Measurements from ENCODE around the gene FBXO30.

Gene FBXO30

GRCh38 chr6:145809785-145810184 lies 4.8 kb downstream of the FBXO30 start:
- Histone ChIP-seq H3K9ac (no peak overlapping the region), H3K4me3 (ENCODE audit: low read depth, low read length) (no peak overlapping the region), H2AFZ (no peak overlapping the region), H3K27ac (no peak overlapping the region), H3K36me3 (ENCODE audit: control insufficient read depth, insufficient read depth, low read length) (no peaks in the 10 kb centered on the region), H3K4me2 (ENCODE audit: low read length) (no peak overlapping the region), H3K4me1 (peaks cover 14% of the 10 kb centered on the region), H3K27me3 (ENCODE audit: control insufficient read depth, insufficient read depth, low read length) (no peaks in the 10 kb centered on the region), H3K79me2 (peaks cover 45% of the 10 kb centered on the region), H3K9me3 (ENCODE audit: control insufficient read depth, low read length) (no peaks in the 10 kb centered on the region)
- TF ChIP-seq CTCF (IDR thresholded peaks at IDR 0.05): no peak

GRCh38 chr6:145809211-145809610 lies 5.4 kb downstream of the FBXO30 start:
- no peak for TF ChIP-seq CTCF (IDR thresholded peaks at IDR 0.05)
- no peaks in the 10 kb centered on the region for H3K36me3 ChIP-seq (ENCODE audit: control insufficient read depth, insufficient read depth, low read length)
- no peak overlapping the region for H3K27ac ChIP-seq
- no peak overlapping the region for H2AFZ ChIP-seq
- H3K4me2 ChIP-seq (ENCODE audit: low read length): no peak overlapping the region
- peaks cover 50% of the 10 kb centered on the region for H3K79me2 ChIP-seq
- no peak overlapping the region for H3K4me3 ChIP-seq (ENCODE audit: low read depth, low read length)
- no peak overlapping the region for H3K9ac ChIP-seq
- H3K9me3 ChIP-seq (ENCODE audit: control insufficient read depth, low read length): no peaks in the 10 kb centered on the region
- no peaks in the 10 kb centered on the region for H3K27me3 ChIP-seq (ENCODE audit: control insufficient read depth, insufficient read depth, low read length)
- H3K4me1 ChIP-seq: peaks cover 14% of the 10 kb centered on the region

DNA sequence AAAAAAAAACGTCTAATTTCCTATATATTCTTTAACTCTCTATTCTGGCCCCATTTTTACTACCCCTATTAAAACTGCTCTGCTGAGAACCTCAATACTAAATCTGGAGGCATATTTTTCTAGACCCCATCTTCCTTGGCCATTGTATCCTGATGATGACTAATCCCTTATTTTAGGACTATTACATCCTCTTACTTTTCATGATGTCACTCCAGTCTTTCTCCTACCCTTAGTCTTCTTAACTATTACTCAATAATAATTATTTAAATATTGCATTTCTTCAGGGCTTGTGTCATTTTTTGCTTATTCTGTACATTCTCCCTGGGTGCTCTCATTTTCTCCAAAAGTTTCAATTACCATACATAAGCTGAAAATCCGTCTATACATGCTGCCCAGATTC lies 6.4 kb downstream of the FBXO30 start:
- no peak overlapping the region for H3K4me3 ChIP-seq (ENCODE audit: low read depth, low read length)

DNA sequence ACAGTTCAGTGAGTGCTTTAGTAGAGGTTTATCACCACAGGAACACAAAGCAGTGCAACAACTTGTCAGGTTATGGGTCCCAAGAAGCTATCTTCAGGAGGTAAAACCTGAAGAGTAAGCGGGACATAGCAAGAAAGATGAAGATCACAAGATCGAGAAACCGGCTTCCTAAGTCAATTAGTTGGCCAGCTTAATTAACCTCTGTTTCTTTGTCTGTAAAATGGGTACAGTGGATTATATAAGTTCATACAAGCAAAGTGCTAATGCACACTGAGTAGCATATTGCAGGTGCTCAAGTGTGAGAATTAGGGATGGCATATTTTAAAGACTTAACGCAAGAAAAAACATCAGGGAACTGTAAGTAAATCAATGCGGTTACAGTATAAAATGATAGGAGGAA lies 12.5 kb downstream of the FBXO30 start:
- H3K9ac ChIP-seq: no peak overlapping the region
- no peaks in the 10 kb centered on the region for H3K27me3 ChIP-seq (ENCODE audit: control insufficient read depth, insufficient read depth, low read length)
- H3K36me3 ChIP-seq (ENCODE audit: control insufficient read depth, insufficient read depth, low read length): no peaks in the 10 kb centered on the region
- H3K9me3 ChIP-seq (ENCODE audit: control insufficient read depth, low read length): no peaks in the 10 kb centered on the region
- no peak overlapping the region for H3K27ac ChIP-seq
- H2AFZ ChIP-seq: no peak overlapping the region
- no peak overlapping the region for H3K4me2 ChIP-seq (ENCODE audit: low read length)
- peaks cover 47% of the 10 kb centered on the region for H3K79me2 ChIP-seq
- H3K4me3 ChIP-seq (ENCODE audit: low read depth, low read length): no peak overlapping the region
- no peak for TF ChIP-seq CTCF (IDR thresholded peaks at IDR 0.05)
- H3K4me1 ChIP-seq: no peaks in the 10 kb centered on the region

More for the DNA sequence above, 6.4 kb downstream of the FBXO30 start:
- Histone ChIP-seq H2AFZ (no peak overlapping the region), H3K9me3 (ENCODE audit: control insufficient read depth, low read length) (no peaks in the 10 kb centered on the region), H3K9ac (no peak overlapping the region), H3K36me3 (ENCODE audit: control insufficient read depth, insufficient read depth, low read length) (no peaks in the 10 kb centered on the region), H3K79me2 (peaks cover 58% of the 10 kb centered on the region), H3K27me3 (ENCODE audit: control insufficient read depth, insufficient read depth, low read length) (no peaks in the 10 kb centered on the region), H3K4me1 (peaks cover 14% of the 10 kb centered on the region), H3K4me2 (ENCODE audit: low read length) (no peak overlapping the region), H3K27ac (no peak overlapping the region)
- TF ChIP-seq CTCF (IDR thresholded peaks at IDR 0.05): no peak

- Histone ChIP-seq H3K9ac (no peak overlapping the region), H3K79me2 (peaks cover 43% of the 10 kb centered on the region), H2AFZ (no peak overlapping the region), H3K4me3 (ENCODE audit: low read depth, low read length) (no peak overlapping the region), H3K27me3 (ENCODE audit: control insufficient read depth, insufficient read depth, low read length) (no peaks in the 10 kb centered on the region), H3K9me3 (ENCODE audit: control insufficient read depth, low read length) (no peaks in the 10 kb centered on the region), H3K4me1 (no peaks in the 10 kb centered on the region), H3K36me3 (ENCODE audit: control insufficient read depth, insufficient read depth, low read length) (no peaks in the 10 kb centered on the region), H3K4me2 (ENCODE audit: low read length) (no peak overlapping the region), H3K27ac (no peak overlapping the region)
- no peak for TF ChIP-seq CTCF (IDR thresholded peaks at IDR 0.05)
Observed at GRCh38 chr6:145801021-145801420, 13.6 kb downstream of the FBXO30 start.

All from parathyroid adenoma (tissue), 2 donors.